Keratinocyte (primary cell): Measurements from ENCODE around the gene KMT2E. TPM values are rescaled to one million over a fixed set of nuclear protein-coding genes. Genes with fewer than 3 reads are reported as not detected.

ENCODE experiments used
- DNase-seq: peaks from one replicate; pipeline ENCODE4 v3.0.0-alpha.2; 2011; ENCODE audit warnings: low read depth, missing footprints, low spot score
- FAIRE-seq: peaks from 2 replicates; lab custom pipeline; 2011; peaks lifted over from hg19 to GRCh38; lab: Jason Lieb, UNC
- H2AFZ ChIP-seq: 2 replicates; pipeline ENCODE4 v1.6.0; 2012; ENCODE audit warnings: low read length, control low read depth, inconsistent platforms; ENCODE audit not compliant: control insufficient read depth
- H3K27ac ChIP-seq: 2 replicates; pipeline ENCODE4 v1.5.1; 2011; ENCODE audit warnings: low read length; ENCODE audit not compliant: control insufficient read depth, insufficient read depth
- H3K27me3 ChIP-seq: 3 replicates; pipeline ENCODE4 v1.6.0; 2011; ENCODE audit warnings: low read length; ENCODE audit not compliant: control insufficient read depth, insufficient read depth; ENCODE audit errors: extremely low read depth
- H3K36me3 ChIP-seq, 2 experiments: 2 replicates in 1 of 2; 3 replicates in 1 of 2; pipeline ENCODE4 v1.5.1; 2011; ENCODE audit warnings: low read length in 2 of 2, mild to moderate bottlenecking in 1 of 2; ENCODE audit not compliant: control insufficient read depth in 2 of 2, insufficient read depth in 2 of 2; ENCODE audit errors: extremely low read depth in 1 of 2
- H3K4me1 ChIP-seq: 3 replicates; pipeline ENCODE4 v1.5.1; 2011; ENCODE audit warnings: low read length; ENCODE audit not compliant: control insufficient read depth, insufficient read depth; ENCODE audit errors: extremely low read depth
- H3K4me2 ChIP-seq: 3 replicates; pipeline ENCODE4 v1.6.0; 2011; ENCODE audit warnings: low read depth, low read length; ENCODE audit not compliant: control insufficient read depth, insufficient read depth; ENCODE audit errors: extremely low read depth
- H3K4me3 ChIP-seq, 3 experiments: fragments of 200-600 bp in 1 of 3; sonication (generic) in 1 of 3; 2 replicates in 2 of 3; 3 replicates in 1 of 3; pipeline ENCODE4 v1.5.1; 2011 to 2016; ENCODE audit warnings: low read length in 3 of 3, mild to moderate bottlenecking in 3 of 3, control low read depth in 2 of 3, inconsistent platforms in 1 of 3, low read depth in 1 of 3, mixed read lengths in 1 of 3, mixed run types in 1 of 3, moderate library complexity in 1 of 3; ENCODE audit not compliant: control insufficient read depth in 2 of 3, insufficient read depth in 2 of 3; ENCODE audit errors: extremely low read depth in 1 of 3
- H3K79me2 ChIP-seq: 2 replicates; pipeline ENCODE4 v1.6.0; 2012; ENCODE audit warnings: low read length; ENCODE audit not compliant: control insufficient read depth, insufficient read depth
- H3K9ac ChIP-seq: 3 replicates; pipeline ENCODE4 v1.6.0; 2011; ENCODE audit warnings: low read length; ENCODE audit not compliant: control insufficient read depth, insufficient read depth; ENCODE audit errors: extremely low read depth
- H3K9me1 ChIP-seq: 3 replicates; pipeline ENCODE4 v1.6.0; 2011; ENCODE audit warnings: low read length; ENCODE audit not compliant: control insufficient read depth, insufficient read depth; ENCODE audit errors: extremely low read depth
- H3K9me3 ChIP-seq: 2 replicates; pipeline ENCODE4 v1.5.1; 2012; ENCODE audit warnings: low read depth, low read length; ENCODE audit not compliant: control insufficient read depth
- H4K20me1 ChIP-seq: 3 replicates; pipeline ENCODE4 v1.6.0; 2011; ENCODE audit warnings: low read length; ENCODE audit not compliant: control insufficient read depth, insufficient read depth; ENCODE audit errors: extremely low read depth
- CTCF ChIP-seq, 3 experiments: IDR thresholded peaks in 1 of 3; conservative IDR thresholded peaks in 1 of 3; optimal IDR thresholded peaks in 1 of 3; 2 replicates in 2 of 3; 3 replicates in 1 of 3; pipeline versions ENCODE3 to v1.5.1; 2011; ENCODE audit warnings: low read length in 3 of 3, mild to moderate bottlenecking in 3 of 3, moderate library complexity in 2 of 3, control low read depth in 1 of 3, inconsistent platforms in 1 of 3; ENCODE audit not compliant: insufficient read depth in 2 of 3; ENCODE audit errors: extremely low read depth in 1 of 3
- EZH2 ChIP-seq: IDR thresholded peaks from one replicate; pipeline ENCODE4 v1.6.1; 2012; ENCODE audit warnings: inconsistent platforms, mild to moderate bottlenecking, low read length, moderate library complexity
- dilution Hi-C: fragments of 300-500 bp; cut with MboI; formaldehyde crosslinking; loops from one replicate; pipeline ENCODE4 v1.7.0; 2020; ENCODE audit warnings: low sequenced_read_pairs; ENCODE audit not compliant: extremely low pct_ligation_motif_present
- polyA plus RNA-seq, 5 experiments: library from polyadenylated mRNA; depleted of rRNA in 3 of 5; stranded (reverse) in 3 of 5; stranded (forward) in 1 of 5; unstranded in 1 of 5; fragments of >200 nt; gene quantifications; 1 replicate in 1 of 5; 2 replicates in 3 of 5; 3 replicates in 1 of 5; pipeline versions ENCODE4 v1.2.1 to v1.2.3, GENCODE V29; 2011 to 2012; ENCODE audit warnings: missing spikeins in 2 of 5, low read depth in 1 of 5, low replicate concordance in 1 of 5

The KMT2E gene
- polyA plus RNA-seq, 1 donor (not counting 4 experiments of a cell fraction or from before 2014, with no cell fraction given), result 12.9 TPM

DNA sequence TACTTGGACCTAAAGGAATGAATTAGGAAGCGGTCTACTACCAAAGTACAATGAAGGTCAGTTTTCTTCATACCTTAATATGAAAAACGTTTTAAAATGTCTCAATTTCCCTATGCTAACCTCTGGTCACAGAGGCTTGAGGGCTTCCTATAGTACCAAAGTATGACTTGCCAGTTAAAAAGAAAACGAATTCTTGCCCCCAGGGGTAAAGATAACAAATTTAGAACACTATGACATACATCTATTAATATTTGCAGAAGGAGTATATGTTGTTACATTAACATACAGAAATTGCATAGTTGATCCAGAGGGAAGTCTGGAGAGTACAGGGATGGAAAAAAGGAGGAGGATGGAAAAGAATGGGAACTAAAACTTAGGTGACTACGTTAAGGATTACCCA lies 13.8 kb upstream of the KMT2E start:
- Histone ChIP-seq H3K4me1 (peaks cover 25% of the 10 kb centered on the region), H3K79me2 (peaks cover 99% of the 10 kb centered on the region), H3K27me3 (no peaks in the 10 kb centered on the region), H3K9me3 (no peaks in the 10 kb centered on the region), H4K20me1 (peaks cover 44% of the 10 kb centered on the region), H3K9me1 (peaks cover 10% of the 10 kb centered on the region), H3K9ac (no peak overlapping the region), H3K4me2 (no peak overlapping the region), H3K36me3 (peaks cover 8 to 20% of the 10 kb centered on the region in 2 experiments), H3K4me3 (no peak overlapping the region), H3K27ac (no peak overlapping the region), H2AFZ (no peak overlapping the region)
- DNase-seq, result no peak
- TF ChIP-seq EZH2 (no peak), CTCF (optimal IDR thresholded peaks at IDR 0.05 in 1 of 3, IDR thresholded peaks at IDR 0.05 in 1 of 3, conservative IDR thresholded peaks at IDR 0.05 in 1 of 3; ENCODE audit: extremely low read depth in 1 of 3, insufficient read depth in 2 of 3, low read length in 3 of 3) (no peak)
- dilution Hi-C loops, result no loop called here
- FAIRE-seq, result no peak

- H4K20me1 ChIP-seq, result peaks cover 41% of the 10 kb centered on the region
- peaks cover 99% of the 10 kb centered on the region for H3K79me2 ChIP-seq
- no peak overlapping the region for H2AFZ ChIP-seq
- TF ChIP-seq CTCF (optimal IDR thresholded peaks at IDR 0.05 in 1 of 3, IDR thresholded peaks at IDR 0.05 in 1 of 3, conservative IDR thresholded peaks at IDR 0.05 in 1 of 3; ENCODE audit: extremely low read depth in 1 of 3, insufficient read depth in 2 of 3, low read length in 3 of 3) (no peak), EZH2 (no peak)
- H3K9ac ChIP-seq, result no peak overlapping the region
- dilution Hi-C loops, result no loop called here
- DNase-seq (no peak), FAIRE-seq (no peak)
- no peaks in the 10 kb centered on the region for H3K27me3 ChIP-seq
- peaks cover 10% of the 10 kb centered on the region for H3K9me1 ChIP-seq
- H3K4me1 ChIP-seq, result peaks cover 25% of the 10 kb centered on the region
- H3K9me3 ChIP-seq, result no peaks in the 10 kb centered on the region
- H3K36me3 ChIP-seq, result peaks cover 6 to 18% of the 10 kb centered on the region in 2 experiments
- no peak overlapping the region for H3K4me3 ChIP-seq
- no peak overlapping the region for H3K4me2 ChIP-seq
- H3K27ac ChIP-seq, result no peak overlapping the region
Measured at GRCh38 chr7:105000927-105001336, 13.1 kb upstream of the KMT2E start.
